Upper lobe of left lung (tissue), 6 donors: ENCODE measurements around the gene SLC17A9. TPM values are rescaled to one million over a fixed set of nuclear protein-coding genes. Genes with fewer than 3 reads are reported as not detected.

Experiments
- ATAC-seq, 2 donors: fragments of 200-7000 bp; cut with Tn5 transposase; one replicate each; pipeline ENCODE4 v1.9.1; 2022; ENCODE audit warnings: mild to moderate bottlenecking in 2 of 2, moderate library complexity in 2 of 2; ENCODE audit not compliant: low FRiP score in 2 of 2
- DNase-seq, 2 donors: peaks; one replicate each; pipeline ENCODE4 v3.0.0-alpha.2; 2019 to 2020
- H3K27ac ChIP-seq, 4 donors: fragments of 200-600 bp; sonication (generic); one replicate each; pipeline ENCODE4 v1.5.1; 2016 to 2019
- H3K27me3 ChIP-seq, 4 donors: fragments of 200-600 bp; sonication (generic); one replicate each; pipeline ENCODE4 v1.5.1; 2017 to 2019
- H3K36me3 ChIP-seq, 4 donors: fragments of 200-600 bp; sonication (generic); one replicate each; pipeline ENCODE4 v1.5.1; 2016 to 2019
- H3K4me1 ChIP-seq, 4 donors: fragments of 200-600 bp; sonication (generic); one replicate each; pipeline ENCODE4 v1.5.1; 2018 to 2019
- H3K4me3 ChIP-seq, 4 donors: fragments of 200-600 bp; sonication (generic); one replicate each; pipeline ENCODE4 v1.5.1; 2017 to 2019; ENCODE audit warnings: mild to moderate bottlenecking in 2 of 4, moderate library complexity in 1 of 4
- H3K9me3 ChIP-seq, 4 donors: fragments of 200-600 bp; sonication (generic); one replicate each; pipeline ENCODE4 v1.5.1; 2018 to 2019
- EP300 ChIP-seq, 4 donors: sonication (generic); formaldehyde crosslinking; IDR thresholded peaks; one replicate each; pipeline ENCODE4 v1.5.1; 2017; ENCODE audit warnings: antibody characterized with exemption in 4 of 4, control low read depth in 2 of 4
- POLR2A ChIP-seq, 4 donors: fragments of 450-650 bp; IDR thresholded peaks; one replicate each; pipeline ENCODE4 v1.5.1; 2016 to 2017; ENCODE audit warnings: antibody characterized with exemption in 4 of 4, mild to moderate bottlenecking in 2 of 4
- POLR2AphosphoS5 ChIP-seq, 2 donors: sonication (generic); formaldehyde crosslinking; IDR thresholded peaks; one replicate each; pipeline ENCODE4 v1.5.1; 2017; ENCODE audit warnings: antibody characterized with exemption in 2 of 2
- WGBS, 2 donors: methylation state at CpG; one replicate each; pipeline ENCODE4 v1.1.5; 2017 to 2018; 5-methylcytosine and 5-hydroxymethylcytosine counted together
- total RNA-seq, 6 donors: library from RNA; depleted of rRNA in 4 of 6; stranded (reverse); fragments of >200 nt in 4 of 6; gene quantifications; one replicate each; pipeline versions ENCODE4 v1.1.0 to v1.2.1, GENCODE V29; 2016 to 2021
- TF ChIP-seq, protein P1 (sequence below), 6 experiments: fragments of 450-650 bp in 4 of 6; fragments of 200-600 bp in 2 of 6; sonication (generic) in 2 of 6; IDR thresholded peaks; one replicate each; pipeline ENCODE4 v1.5.1; 2016 to 2019; ENCODE audit warnings: antibody characterized with exemption in 6 of 6
- donor health status: DM: no; HTN: no; CAD: no; lungs with moderate emphysema.
- donor health status: DM: no; HTN: yes; CAD: no; lungs with severe emphysema.

The SLC17A9 gene
- total RNA-seq, 6 donors from 2014 or later: 3.8 to 18.5 (median 14.4) TPM

DNA sequence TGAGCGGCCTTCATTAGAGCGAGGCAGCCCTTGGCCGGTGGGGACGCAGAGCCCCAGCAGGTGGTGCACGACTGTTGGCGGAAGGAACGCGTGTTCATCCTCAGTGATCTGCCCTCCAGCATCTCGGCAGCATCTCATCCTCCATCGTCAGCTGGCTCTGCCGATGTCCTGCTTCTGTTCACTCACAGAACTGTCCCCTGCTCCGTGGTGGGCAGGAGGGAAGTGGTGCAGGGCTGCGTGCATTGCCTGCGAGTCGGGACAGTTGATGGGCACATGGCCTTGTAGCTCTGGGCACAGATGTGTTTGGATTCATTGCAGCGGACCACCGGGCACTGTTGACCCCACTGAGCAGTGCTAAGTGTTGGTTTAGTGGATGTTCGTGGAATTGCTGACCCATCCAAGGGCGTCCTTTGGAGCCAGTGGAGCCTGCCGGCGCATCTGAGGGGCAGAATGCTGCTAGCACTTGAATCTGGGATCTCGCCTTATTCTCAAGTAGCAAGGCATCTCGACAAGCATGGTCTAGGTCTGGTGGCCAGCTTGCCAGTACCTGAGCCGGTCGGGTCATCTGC lies 6.7 kb upstream of the SLC17A9 start:
- H3K9me3 ChIP-seq: no peaks in the 10 kb centered on the region
- WGBS, 2 donors: 93% methylated on average over 22 to 25 of the region's 25 CpGs
- H3K36me3 ChIP-seq: peaks cover 22 to 91% (median 63%) of the 10 kb centered on the region in 4 donors
- ATAC-seq (no peak), DNase-seq (peak in 1 of 2 donors; percentile 59)
- no peaks in the 10 kb centered on the region for H3K4me1 ChIP-seq
- no peak overlapping the region for H3K4me3 ChIP-seq
- no peak overlapping the region for H3K27ac ChIP-seq
- no peaks in the 10 kb centered on the region for H3K27me3 ChIP-seq
- TF ChIP-seq, protein P1, sequence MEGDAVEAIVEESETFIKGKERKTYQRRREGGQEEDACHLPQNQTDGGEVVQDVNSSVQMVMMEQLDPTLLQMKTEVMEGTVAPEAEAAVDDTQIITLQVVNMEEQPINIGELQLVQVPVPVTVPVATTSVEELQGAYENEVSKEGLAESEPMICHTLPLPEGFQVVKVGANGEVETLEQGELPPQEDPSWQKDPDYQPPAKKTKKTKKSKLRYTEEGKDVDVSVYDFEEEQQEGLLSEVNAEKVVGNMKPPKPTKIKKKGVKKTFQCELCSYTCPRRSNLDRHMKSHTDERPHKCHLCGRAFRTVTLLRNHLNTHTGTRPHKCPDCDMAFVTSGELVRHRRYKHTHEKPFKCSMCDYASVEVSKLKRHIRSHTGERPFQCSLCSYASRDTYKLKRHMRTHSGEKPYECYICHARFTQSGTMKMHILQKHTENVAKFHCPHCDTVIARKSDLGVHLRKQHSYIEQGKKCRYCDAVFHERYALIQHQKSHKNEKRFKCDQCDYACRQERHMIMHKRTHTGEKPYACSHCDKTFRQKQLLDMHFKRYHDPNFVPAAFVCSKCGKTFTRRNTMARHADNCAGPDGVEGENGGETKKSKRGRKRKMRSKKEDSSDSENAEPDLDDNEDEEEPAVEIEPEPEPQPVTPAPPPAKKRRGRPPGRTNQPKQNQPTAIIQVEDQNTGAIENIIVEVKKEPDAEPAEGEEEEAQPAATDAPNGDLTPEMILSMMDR (IDR thresholded peaks at IDR 0.05): no peak
- TF ChIP-seq EP300 (IDR thresholded peaks at IDR 0.05) (no peak), POLR2AphosphoS5 (IDR thresholded peaks at IDR 0.05) (no peak), POLR2A (IDR thresholded peaks at IDR 0.05) (no peak)

DNA sequence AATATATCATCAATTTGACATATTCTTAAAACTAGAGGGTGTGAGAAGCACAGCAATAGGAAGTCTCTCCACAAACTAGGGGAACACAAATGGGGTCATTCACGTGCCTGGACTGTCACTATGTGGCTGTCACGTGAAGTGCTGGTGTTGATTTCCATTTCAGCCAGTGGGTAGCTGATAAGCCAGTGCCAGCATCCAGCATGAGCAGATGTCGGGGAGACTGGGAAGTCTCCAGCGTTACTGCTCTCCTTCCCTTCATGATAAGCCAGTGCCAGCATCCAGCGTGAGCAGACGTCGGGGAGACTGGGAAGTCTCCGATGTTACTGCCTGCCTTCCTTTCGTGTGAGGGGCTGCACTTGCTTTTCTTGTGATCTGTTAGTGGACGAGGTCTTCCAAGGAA lies 5.6 kb upstream of the SLC17A9 start:
- no peak overlapping the region for H3K27ac ChIP-seq
- TF ChIP-seq POLR2A (IDR thresholded peaks at IDR 0.05) (no peak), POLR2AphosphoS5 (IDR thresholded peaks at IDR 0.05) (no peak), EP300 (IDR thresholded peaks at IDR 0.05) (no peak)
- TF ChIP-seq, protein P1 (IDR thresholded peaks at IDR 0.05): no peak
- no peak overlapping the region for H3K4me3 ChIP-seq
- DNase-seq (no peak), ATAC-seq (no peak)
- peaks cover under 1 to 5% (median 3%) of the 10 kb centered on the region in 4 donors for H3K4me1 ChIP-seq
- H3K36me3 ChIP-seq: peaks cover 22 to 87% (median 61%) of the 10 kb centered on the region in 4 donors
- H3K9me3 ChIP-seq: no peaks in the 10 kb centered on the region
- WGBS, 2 donors: 64 to 84% methylated on average over 9 to 10 of the region's 10 CpGs
- H3K27me3 ChIP-seq: no peaks in the 10 kb centered on the region

DNA sequence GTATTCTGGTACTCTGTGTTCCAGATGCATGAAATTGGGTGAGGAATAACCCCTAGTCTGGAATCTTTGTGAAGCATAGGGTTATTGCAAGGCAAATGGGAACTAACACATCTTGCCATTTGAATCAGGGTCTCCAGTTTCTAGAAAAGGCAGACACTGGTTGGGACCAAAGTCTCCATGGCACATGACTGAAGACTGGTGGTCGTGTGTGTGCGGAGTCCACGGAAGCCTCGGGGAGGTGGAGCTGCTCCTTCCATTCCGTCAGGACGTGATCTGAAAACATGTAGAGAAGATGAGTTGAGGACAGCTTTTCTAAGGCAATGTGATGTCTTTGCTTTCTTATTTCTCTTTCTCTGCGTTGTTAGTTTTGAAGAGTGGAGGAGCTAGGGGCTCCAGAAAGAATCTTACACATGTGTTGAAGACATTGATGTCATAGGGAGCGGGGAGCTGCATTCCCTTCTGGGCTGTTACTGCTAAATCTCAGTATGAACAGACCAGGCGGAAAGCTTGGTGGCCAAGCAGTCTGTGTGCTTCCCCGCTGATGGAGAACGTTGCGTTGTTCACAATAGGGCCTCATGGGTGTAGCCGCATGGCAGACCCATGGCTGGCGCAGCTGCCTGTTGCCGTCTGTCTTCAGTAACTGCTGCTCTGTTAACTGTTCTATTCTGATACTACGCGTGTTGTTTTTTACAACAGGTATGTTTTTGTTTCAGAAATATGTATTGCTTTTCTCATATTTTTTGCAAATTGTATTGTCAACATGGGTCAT lies 4.8 kb upstream of the SLC17A9 start:
- ATAC-seq: no peak
- no peak overlapping the region for H3K27ac ChIP-seq

DNA sequence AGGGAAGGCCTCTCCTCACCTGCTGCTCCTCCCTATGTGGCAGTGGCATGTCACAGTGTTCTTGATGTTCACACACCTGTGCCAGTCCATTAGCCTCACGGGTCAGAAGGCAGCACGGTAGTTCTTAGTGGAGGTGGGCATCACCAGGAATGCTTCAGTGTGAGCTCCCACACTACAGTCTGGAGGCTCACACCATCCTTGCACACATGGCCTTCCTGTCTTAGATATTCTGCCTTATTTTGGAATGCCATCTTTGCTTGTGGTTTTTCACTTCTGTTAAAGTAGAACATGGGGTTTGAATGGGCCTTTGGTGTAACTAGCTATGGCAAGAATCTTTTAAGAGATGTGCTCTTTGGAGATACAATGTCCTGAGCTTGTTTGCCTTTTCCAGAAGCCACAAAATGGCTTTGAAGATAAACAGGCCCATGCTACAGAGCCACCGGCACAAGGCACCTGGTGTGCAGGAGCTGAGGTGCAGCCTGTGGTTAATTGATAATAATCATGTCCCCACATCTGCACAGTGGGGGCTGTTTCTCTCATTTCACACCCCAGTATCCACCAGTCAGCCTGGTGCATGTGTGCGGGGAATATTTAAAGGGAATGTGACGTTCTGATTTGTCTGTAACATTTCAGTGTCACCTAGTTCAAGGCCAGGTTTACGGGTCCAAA lies 3.2 kb upstream of the SLC17A9 start:
- DNase-seq (no peak), ATAC-seq (no peak)
- TF ChIP-seq POLR2AphosphoS5 (IDR thresholded peaks at IDR 0.05) (no peak), POLR2A (IDR thresholded peaks at IDR 0.05) (no peak), EP300 (IDR thresholded peaks at IDR 0.05) (no peak)
- TF ChIP-seq, protein P1 (IDR thresholded peaks at IDR 0.05): no peak
- H3K27ac ChIP-seq: no peak overlapping the region
- peaks cover 22 to 29% (median 25%) of the 10 kb centered on the region in 4 donors for H3K4me1 ChIP-seq
- H3K4me3 ChIP-seq: no peak overlapping the region
- no peaks in the 10 kb centered on the region for H3K27me3 ChIP-seq
- WGBS, 2 donors: 97 to 98% methylated on average over 5 to 6 of the region's 6 CpGs
- peaks cover 13 to 63% (median 43%) of the 10 kb centered on the region in 4 donors for H3K36me3 ChIP-seq
- H3K9me3 ChIP-seq: no peaks in the 10 kb centered on the region

More for the DNA sequence above, 4.8 kb upstream of the SLC17A9 start:
- peaks cover 8 to 13% (median 11%) of the 10 kb centered on the region in 4 donors for H3K4me1 ChIP-seq
- H3K9me3 ChIP-seq: no peaks in the 10 kb centered on the region
- H3K36me3 ChIP-seq: peaks cover 22 to 79% (median 58%) of the 10 kb centered on the region in 4 donors
- H3K4me3 ChIP-seq: no peak overlapping the region
- no peaks in the 10 kb centered on the region for H3K27me3 ChIP-seq
- DNase-seq: no peak
- TF ChIP-seq, protein P1 (IDR thresholded peaks at IDR 0.05): no peak
- no peak for TF ChIP-seq EP300 (IDR thresholded peaks at IDR 0.05)
- no peak for TF ChIP-seq POLR2AphosphoS5 (IDR thresholded peaks at IDR 0.05)
- TF ChIP-seq POLR2A (IDR thresholded peaks at IDR 0.05): no peak
- WGBS, 2 donors: 93 to 94% methylated on average over 17 of the region's 17 CpGs
